Measurements from ENCODE around the gene FBH1. TPM values are rescaled to one million over a fixed set of nuclear protein-coding genes. Genes with fewer than 3 reads are reported as not detected.

Gene FBH1
- total and polyA plus RNA-seq, 12 donors, result 57.8 to 134 (median 76.0) TPM

DNA sequence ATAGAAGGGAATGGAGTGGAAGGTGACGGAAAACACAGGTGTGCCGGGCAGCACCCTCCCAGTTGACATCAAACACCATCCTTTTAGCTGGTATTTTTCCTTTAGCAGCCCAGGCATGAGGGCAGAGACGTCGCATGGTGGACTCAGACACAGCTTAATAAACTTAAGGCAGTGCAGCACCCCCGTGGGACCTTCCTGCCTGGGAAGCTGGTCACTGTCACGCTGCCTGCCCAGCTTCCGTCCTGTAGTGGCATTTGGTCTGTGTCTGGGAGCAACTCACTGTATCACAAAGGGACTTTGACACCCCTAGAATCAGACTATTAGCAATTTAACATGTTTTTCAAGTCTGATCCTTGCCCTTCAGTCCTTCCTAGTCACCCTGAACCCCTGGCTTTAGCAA, 51.5 kb downstream of the FBH1 start:
- Histone ChIP-seq H3K4me1 (peaks cover 14 to 59% (median 49%) of the 10 kb centered on the region in 9 donors), H3K27ac (peak overlapping the region in 9 of 10 donors; percentile 64 to 97 (median 90)), H3K36me3 (peaks cover 0 to 27% (median 16%) of the 10 kb centered on the region in 9 donors), H3K4me3 (no peak overlapping the region), H3K27me3 (no peaks in the 10 kb centered on the region), H3K9me3 (no peaks in the 10 kb centered on the region)
- WGBS, 2 donors, result 71 to 77% methylated on average over 7 of the region's 7 CpGs
- DNase-seq, result no peak
- ATAC-seq, result no peak
- TF ChIP-seq, protein P1, sequence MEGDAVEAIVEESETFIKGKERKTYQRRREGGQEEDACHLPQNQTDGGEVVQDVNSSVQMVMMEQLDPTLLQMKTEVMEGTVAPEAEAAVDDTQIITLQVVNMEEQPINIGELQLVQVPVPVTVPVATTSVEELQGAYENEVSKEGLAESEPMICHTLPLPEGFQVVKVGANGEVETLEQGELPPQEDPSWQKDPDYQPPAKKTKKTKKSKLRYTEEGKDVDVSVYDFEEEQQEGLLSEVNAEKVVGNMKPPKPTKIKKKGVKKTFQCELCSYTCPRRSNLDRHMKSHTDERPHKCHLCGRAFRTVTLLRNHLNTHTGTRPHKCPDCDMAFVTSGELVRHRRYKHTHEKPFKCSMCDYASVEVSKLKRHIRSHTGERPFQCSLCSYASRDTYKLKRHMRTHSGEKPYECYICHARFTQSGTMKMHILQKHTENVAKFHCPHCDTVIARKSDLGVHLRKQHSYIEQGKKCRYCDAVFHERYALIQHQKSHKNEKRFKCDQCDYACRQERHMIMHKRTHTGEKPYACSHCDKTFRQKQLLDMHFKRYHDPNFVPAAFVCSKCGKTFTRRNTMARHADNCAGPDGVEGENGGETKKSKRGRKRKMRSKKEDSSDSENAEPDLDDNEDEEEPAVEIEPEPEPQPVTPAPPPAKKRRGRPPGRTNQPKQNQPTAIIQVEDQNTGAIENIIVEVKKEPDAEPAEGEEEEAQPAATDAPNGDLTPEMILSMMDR (IDR thresholded peaks at IDR 0.05), result no peak
- intact Hi-C loops (cut with DNase I), result loop anchor here in 2 of 10 donors (10.0 kb wide), 2 partner anchors 73 to 143 kb away; partner anchors contain the start of gene RBM17 (in 2 of the 2)

DNA sequence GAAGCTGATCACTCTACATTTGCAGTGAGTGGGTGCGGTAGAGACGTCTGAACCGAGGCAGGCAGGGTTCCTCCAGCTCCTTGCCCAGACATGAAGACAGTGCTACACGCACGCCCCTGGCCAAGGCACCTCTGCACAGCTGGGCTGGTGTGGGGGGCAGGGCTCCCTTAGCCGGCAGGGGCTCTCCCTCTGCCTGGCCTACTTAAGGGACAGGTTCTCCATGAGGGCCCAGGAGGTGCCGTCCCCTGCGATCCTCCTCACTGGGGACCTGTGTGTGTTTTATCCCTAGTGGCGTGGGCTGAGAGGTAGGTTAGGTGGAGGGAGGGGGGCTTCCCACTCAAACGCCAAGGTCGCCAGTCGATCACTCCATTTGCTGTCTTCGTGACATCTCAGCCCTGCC, 52.0 kb downstream of the FBH1 start:
- Histone ChIP-seq H3K9me3 (no peaks in the 10 kb centered on the region), H3K36me3 (peaks cover 0 to 23% (median 12%) of the 10 kb centered on the region in 9 donors), H3K4me3 (no peak overlapping the region), H3K27ac (peak overlapping the region in 9 of 10 donors; percentile 64 to 97 (median 90)), H3K4me1 (peaks cover 14 to 63% (median 52%) of the 10 kb centered on the region in 9 donors), H3K27me3 (no peaks in the 10 kb centered on the region)
- TF ChIP-seq, protein P1 (IDR thresholded peaks at IDR 0.05), result no peak
- DNase-seq, result no peak
- no peak for ATAC-seq
- 82 to 87% methylated on average over 13 of the region's 13 CpGs for WGBS, 2 donors
- intact Hi-C loops (cut with DNase I), result loop anchor here in 2 of 10 donors (10.0 kb wide), 2 partner anchors 73 to 143 kb away; partner anchors contain the start of gene RBM17 (in 2 of the 2)

DNA sequence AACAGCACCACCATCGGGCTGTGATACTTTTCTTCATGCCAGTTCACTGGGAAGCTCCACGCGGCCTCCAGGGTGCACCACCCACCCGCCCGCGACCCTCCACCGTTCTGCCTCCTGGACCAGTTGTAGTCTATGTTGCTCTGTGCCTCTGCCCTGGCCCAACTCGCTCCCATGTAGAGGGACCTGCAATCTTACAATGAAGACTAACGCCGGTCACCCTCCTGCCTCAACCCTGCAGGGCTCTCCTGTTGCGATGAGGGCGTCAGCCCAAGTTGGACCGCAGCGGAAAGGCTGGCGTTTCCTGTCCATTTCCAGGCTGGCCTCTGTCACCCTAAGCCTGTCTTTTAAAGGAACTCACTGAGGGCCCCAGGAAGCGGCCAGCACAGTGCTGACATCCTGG, 52.4 kb downstream of the FBH1 start:
- ATAC-seq (peak; percentile 26 to 54 (median 44)), DNase-seq (peak; percentile 65 to 67)
- TF ChIP-seq, protein P1 (IDR thresholded peaks at IDR 0.05), result no peak
- H3K27me3 ChIP-seq, result no peaks in the 10 kb centered on the region
- peak overlapping the region in 9 of 10 donors; percentile 64 to 97 (median 90) for H3K27ac ChIP-seq
- H3K4me3 ChIP-seq, result no peak overlapping the region
- 55 to 64% methylated on average over 16 of the region's 16 CpGs for WGBS, 2 donors
- intact Hi-C loops (cut with DNase I), result loop anchor here in 2 of 10 donors (10.0 kb wide), 2 partner anchors 72 to 142 kb away; partner anchors contain the start of gene RBM17 (in 2 of the 2)
- H3K36me3 ChIP-seq, result peaks cover 0 to 18% (median 7%) of the 10 kb centered on the region in 9 donors
- no peaks in the 10 kb centered on the region for H3K9me3 ChIP-seq
- peaks cover 14 to 68% (median 52%) of the 10 kb centered on the region in 9 donors for H3K4me1 ChIP-seq

DNA sequence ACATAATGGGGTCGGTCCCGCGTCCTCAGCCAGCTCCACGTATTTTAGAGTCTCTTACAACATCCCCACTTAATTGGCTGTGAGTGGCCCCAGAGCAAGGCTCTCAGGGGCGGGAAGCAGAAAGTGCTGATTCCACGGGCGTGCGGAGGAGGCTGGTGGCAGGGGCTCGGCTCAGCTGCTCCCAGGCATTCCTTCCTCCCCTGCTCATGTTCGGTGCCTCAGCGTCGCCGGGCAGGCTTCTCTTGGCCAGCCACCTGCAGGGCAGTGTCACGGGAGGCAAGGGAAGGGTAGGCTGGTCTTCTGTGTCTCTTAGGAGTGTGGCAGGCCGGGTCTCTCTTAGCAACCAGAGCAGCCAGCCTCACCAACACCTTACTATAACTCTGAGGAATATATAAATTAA, 53.5 kb downstream of the FBH1 start:
- Histone ChIP-seq H3K4me3 (peak overlapping the region in 4 of 10 donors; percentile 10 to 40 (median 22)), H3K36me3 (peaks cover 0 to 8% (median 0%) of the 10 kb centered on the region in 9 donors), H3K4me1 (peaks cover 14 to 69% (median 52%) of the 10 kb centered on the region in 9 donors), H3K27ac (peak overlapping the region; percentile 11 to 97 (median 90)), H3K27me3 (no peaks in the 10 kb centered on the region), H3K9me3 (no peaks in the 10 kb centered on the region)
- peak; percentile 26 to 65 (median 48) for ATAC-seq
- WGBS, 2 donors, result 59% methylated on average over 13 to 15 of the region's 15 CpGs
- peak; percentile 61 to 66 for DNase-seq
- intact Hi-C loops (cut with DNase I), result loop anchor here in 2 of 10 donors (10.0 kb wide), 2 partner anchors 71 to 141 kb away; partner anchors contain the start of gene RBM17 (in 2 of the 2)
- TF ChIP-seq, protein P1 (IDR thresholded peaks at IDR 0.05), result no peak
